ENCODE results near the gene CXCL1. TPM values are rescaled to one million over a fixed set of nuclear protein-coding genes. Genes with fewer than 3 reads are reported as not detected.
"Not testable (repeated sequence)": the region's sequence is repeated elsewhere in the genome, so short reads cannot be mapped to it uniquely, and the experiment has no call there.

The CXCL1 gene
- total and polyA plus RNA-seq, 2 donors (not counting 1 experiment from before 2014, with no cell fraction given), result 0.24 TPM; not detected in 1

- POLR2A ChIA-PET, result no interaction called here
- H3K79me2 ChIP-seq (ENCODE audit: control insufficient read depth, insufficient read depth, low read length), result no peaks in the 10 kb centered on the region
- H3K27ac ChIP-seq (ENCODE audit: low read length in 2 of 2), result no peak overlapping the region
- H3K9ac ChIP-seq (ENCODE audit: low read length), result no peak overlapping the region
- no peaks in the 10 kb centered on the region for H3K27me3 ChIP-seq (replicated peaks in 1 of 4; ENCODE audit: control extremely low read depth in 1 of 4, control insufficient read depth in 3 of 4, insufficient read depth in 4 of 4, low read length in 3 of 4)
- no peak overlapping the region for H3K4me3 ChIP-seq (ENCODE audit: control extremely low read depth in 1 of 5, extremely low read depth in 1 of 5, insufficient read depth in 1 of 5, low read depth in 2 of 5, low read length in 4 of 5)
- H2AFZ ChIP-seq (ENCODE audit: insufficient read depth, low read depth, low read length, poor library complexity, severe bottlenecking), result no peak overlapping the region
- Mint-ChIP-seq H3K4me3 (no peak overlapping the region), H3K9me3 (ENCODE audit: insufficient read depth) (no peaks in the 10 kb centered on the region), H3K27me3 (no peaks in the 10 kb centered on the region), H3K4me1 (no peaks in the 10 kb centered on the region), H3K27ac (no peak overlapping the region)
- no peak overlapping the region for H3K4me2 ChIP-seq (replicated peaks; ENCODE audit: low read depth, low read length, poor library complexity, severe bottlenecking)
- ATAC-seq (ENCODE audit: low read depth) (no peak), DNase-seq (no peak)
- no peaks in the 10 kb centered on the region for H4K20me1 ChIP-seq (ENCODE audit: control insufficient read depth, insufficient read depth, low read length, poor library complexity, severe bottlenecking)
- WGBS (ENCODE audit: insufficient coverage), result no CpG with 5 or more reads among the region's 4 CpGs
- H3K4me1 ChIP-seq (ENCODE audit: control insufficient read depth in 2 of 2, insufficient read depth in 2 of 2, low read length in 2 of 2), result no peaks in the 10 kb centered on the region
- no peaks in the 10 kb centered on the region for H3K36me3 ChIP-seq (replicated peaks in 1 of 2; ENCODE audit: control extremely low read depth in 1 of 2, control insufficient read depth in 1 of 2, extremely low read depth in 1 of 2, insufficient read depth in 2 of 2, low read length in 1 of 2)
- TF ChIP-seq EZH2 (IDR thresholded peaks at IDR 0.05; ENCODE audit: borderline replicate concordance, insufficient read depth, low read depth, low read length, poor library complexity, severe bottlenecking), result no peak
- TF ChIP-seq CTCF (IDR thresholded peaks at IDR 0.05), result no peak
- intact Hi-C loops (cut with micrococcal nuclease), result no loop called here
- H3K9me3 ChIP-seq (ENCODE audit: control extremely low read depth in 1 of 3, control insufficient read depth in 2 of 3, insufficient read depth in 1 of 3, low read length in 2 of 3), result peaks cover 0 to 4% (median 0%) of the 10 kb centered on the region in 3 donors
- CTCF ChIA-PET, result no interaction called here
Measured at GRCh38 chr4:73897380-73898136, 28.4 kb downstream of the CXCL1 start.

GRCh38 chr4:73899338-73899737 lies 30.1 kb downstream of the CXCL1 start:
- H3K9ac ChIP-seq (ENCODE audit: low read length); CTCF ChIA-PET; DNase-seq; POLR2A ChIA-PET; H3K36me3 ChIP-seq (replicated peaks in 1 of 2; ENCODE audit: control extremely low read depth in 1 of 2, control insufficient read depth in 1 of 2, extremely low read depth in 1 of 2, insufficient read depth in 2 of 2, low read length in 1 of 2); H3K4me3 ChIP-seq (ENCODE audit: control extremely low read depth in 1 of 5, extremely low read depth in 1 of 5, insufficient read depth in 1 of 5, low read depth in 2 of 5, low read length in 4 of 5); H3K27me3 ChIP-seq (replicated peaks in 1 of 4; ENCODE audit: control extremely low read depth in 1 of 4, control insufficient read depth in 3 of 4, insufficient read depth in 4 of 4, low read length in 3 of 4); H3K4me1 Mint-ChIP-seq; ATAC-seq (ENCODE audit: low read depth); H3K4me2 ChIP-seq (replicated peaks; ENCODE audit: low read depth, low read length, poor library complexity, severe bottlenecking); H2AFZ ChIP-seq (ENCODE audit: insufficient read depth, low read depth, low read length, poor library complexity, severe bottlenecking); H3K4me1 ChIP-seq (ENCODE audit: control insufficient read depth in 2 of 2, insufficient read depth in 2 of 2, low read length in 2 of 2); intact Hi-C loops (cut with micrococcal nuclease); H3K79me2 ChIP-seq (ENCODE audit: control insufficient read depth, insufficient read depth, low read length); H3K27me3 Mint-ChIP-seq; H3K27ac Mint-ChIP-seq; H3K9me3 Mint-ChIP-seq (ENCODE audit: insufficient read depth); H4K20me1 ChIP-seq (ENCODE audit: control insufficient read depth, insufficient read depth, low read length, poor library complexity, severe bottlenecking); H3K27ac ChIP-seq (ENCODE audit: low read length in 2 of 2); H3K9me3 ChIP-seq (ENCODE audit: control extremely low read depth in 1 of 3, control insufficient read depth in 2 of 3, insufficient read depth in 1 of 3, low read length in 2 of 3); H3K4me3 Mint-ChIP-seq: not testable (repeated sequence)
- WGBS (ENCODE audit: insufficient coverage), result 100% methylated on average over 1 of the region's 3 CpGs
